AG09319 (cell line): ENCODE results near the gene MYOC.
"Not testable (repeated sequence)": the region's sequence is repeated elsewhere in the genome, so short reads cannot be mapped to it uniquely, and the experiment has no call there.

Source experiments
- DNase-seq: peaks from one replicate; pipeline ENCODE4 v3.0.0-alpha.2; 2010; ENCODE audit warnings: low read depth; ENCODE audit errors: extremely low read depth
- CTCF ChIP-seq: IDR thresholded peaks from 2 replicates; pipeline ENCODE4 v1.5.1; 2011; ENCODE audit warnings: low read depth, mild to moderate bottlenecking, inconsistent platforms, low read length, moderate library complexity

MYOC gene

GRCh38 chr1:171600862-171601261 is 51.6 kb downstream of the MYOC start:
- no peak for DNase-seq
- no peak for TF ChIP-seq CTCF

- DNase-seq = not testable (repeated sequence)
Measured at GRCh38 chr1:171600310-171600709, 52.2 kb downstream of the MYOC start.

- no peak for DNase-seq
- no peak for TF ChIP-seq CTCF
Measured at GRCh38 chr1:171597203-171597602, 55.3 kb downstream of the MYOC start.

GRCh38 chr1:171596705-171597104 is 55.8 kb downstream of the MYOC start:
- TF ChIP-seq CTCF = no peak
- no peak for DNase-seq

- no peak for DNase-seq
- TF ChIP-seq CTCF = no peak
Measured at GRCh38 chr1:171596119-171596518, 56.4 kb downstream of the MYOC start.

GRCh38 chr1:171595324-171595723 is 57.2 kb downstream of the MYOC start:
- no peak for TF ChIP-seq CTCF
- no peak for DNase-seq

- no peak for TF ChIP-seq CTCF
- DNase-seq = no peak
Measured at GRCh38 chr1:171590022-171590421, 62.5 kb downstream of the MYOC start.

GRCh38 chr1:171588230-171588629 is 64.3 kb downstream of the MYOC start:
- DNase-seq = no peak
- TF ChIP-seq CTCF = no peak
